HG02973 (cell line): ENCODE data around the gene CISD3.

Experiments
- ATAC-seq: cut with Tn5 transposase; IDR thresholded peaks from one replicate; pipeline ENCODE4 v1.9.1; 2021; ENCODE audit warnings: moderate library complexity; ENCODE audit not compliant: unreplicated experiment

CISD3 gene

DNA sequence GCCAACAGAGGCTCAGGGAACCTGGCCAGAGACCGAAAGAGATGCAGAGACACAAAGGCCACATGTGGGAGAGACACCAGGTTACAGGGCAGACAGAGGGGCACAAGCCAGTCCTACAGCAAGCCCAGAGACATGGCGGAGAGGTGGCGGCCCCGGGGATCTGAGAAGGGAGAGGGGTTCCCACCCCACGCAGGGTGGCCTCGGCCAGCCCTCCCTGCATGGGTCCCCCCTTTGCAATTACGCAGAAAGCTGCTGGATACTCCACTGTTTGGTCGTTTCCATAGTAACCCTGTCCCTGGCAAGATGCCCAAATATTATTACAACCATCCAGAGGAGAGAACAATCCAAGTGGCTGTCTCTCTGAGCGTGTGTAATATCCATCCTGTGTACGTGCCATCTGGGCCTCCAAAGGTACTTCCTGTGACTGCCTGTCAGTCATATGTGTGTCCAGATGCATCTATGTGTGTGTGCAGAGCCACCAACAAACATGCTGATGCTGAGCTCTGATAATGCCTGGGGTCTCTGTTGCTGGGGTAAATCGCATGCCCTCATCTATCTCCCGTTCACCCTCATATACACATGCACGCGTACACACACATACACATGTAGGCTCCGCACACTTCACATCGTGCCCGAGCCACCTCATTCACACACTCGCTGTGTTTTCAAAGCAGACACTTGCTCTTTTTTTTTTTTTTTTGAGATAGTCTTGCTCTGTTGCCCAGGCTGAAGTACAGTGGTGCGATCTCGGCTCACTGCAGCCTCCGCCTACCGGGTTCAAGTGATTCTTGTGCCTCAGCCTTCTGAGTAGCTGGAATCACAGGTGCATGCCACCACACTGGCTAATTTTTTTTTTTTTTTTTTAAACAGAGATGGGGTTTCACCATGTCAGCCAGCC is 12.5 kb downstream of the CISD3 start:
- no peak for ATAC-seq

- ATAC-seq, result no peak
Observed at GRCh38 chr17:38743556-38744171, 13.5 kb downstream of the CISD3 start.

GRCh38 chr17:38745545-38745944 is 15.4 kb downstream of the CISD3 start:
- no peak for ATAC-seq

GRCh38 chr17:38746004-38746848 is 16.1 kb downstream of the CISD3 start:
- no peak for ATAC-seq

DNA sequence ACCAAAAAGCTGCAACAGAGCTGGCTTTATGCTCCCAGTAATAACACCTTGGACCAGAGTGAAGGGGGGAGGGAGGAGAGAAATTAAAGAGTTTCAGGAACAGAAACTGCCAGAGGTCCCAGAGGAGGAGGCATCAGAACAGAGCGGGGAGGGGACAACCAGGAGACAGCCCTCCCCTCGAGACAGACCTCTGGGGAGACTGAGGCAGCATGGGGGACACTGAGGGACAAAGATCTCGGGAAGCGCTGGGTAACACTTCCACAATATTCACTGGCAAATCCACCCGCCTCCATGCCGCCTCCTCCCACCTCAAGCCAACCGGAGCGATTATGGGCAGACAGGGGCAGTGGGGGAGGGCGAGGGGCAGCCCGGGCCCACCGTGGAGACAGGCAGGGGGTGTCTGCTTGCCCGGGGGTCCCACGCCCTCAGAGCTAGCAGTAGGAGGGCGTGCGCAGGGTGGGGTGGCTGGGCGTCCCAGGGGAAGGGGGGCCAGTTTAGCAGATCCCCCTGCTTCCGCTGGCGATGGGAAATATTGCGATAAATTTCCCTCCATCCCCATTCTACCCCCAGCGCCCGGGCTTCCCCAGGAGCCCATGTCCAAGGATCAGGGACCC is 16.8 kb downstream of the CISD3 start:
- ATAC-seq, result no peak

GRCh38 chr17:38747463-38748148 is 17.5 kb downstream of the CISD3 start:
- no peak for ATAC-seq

DNA sequence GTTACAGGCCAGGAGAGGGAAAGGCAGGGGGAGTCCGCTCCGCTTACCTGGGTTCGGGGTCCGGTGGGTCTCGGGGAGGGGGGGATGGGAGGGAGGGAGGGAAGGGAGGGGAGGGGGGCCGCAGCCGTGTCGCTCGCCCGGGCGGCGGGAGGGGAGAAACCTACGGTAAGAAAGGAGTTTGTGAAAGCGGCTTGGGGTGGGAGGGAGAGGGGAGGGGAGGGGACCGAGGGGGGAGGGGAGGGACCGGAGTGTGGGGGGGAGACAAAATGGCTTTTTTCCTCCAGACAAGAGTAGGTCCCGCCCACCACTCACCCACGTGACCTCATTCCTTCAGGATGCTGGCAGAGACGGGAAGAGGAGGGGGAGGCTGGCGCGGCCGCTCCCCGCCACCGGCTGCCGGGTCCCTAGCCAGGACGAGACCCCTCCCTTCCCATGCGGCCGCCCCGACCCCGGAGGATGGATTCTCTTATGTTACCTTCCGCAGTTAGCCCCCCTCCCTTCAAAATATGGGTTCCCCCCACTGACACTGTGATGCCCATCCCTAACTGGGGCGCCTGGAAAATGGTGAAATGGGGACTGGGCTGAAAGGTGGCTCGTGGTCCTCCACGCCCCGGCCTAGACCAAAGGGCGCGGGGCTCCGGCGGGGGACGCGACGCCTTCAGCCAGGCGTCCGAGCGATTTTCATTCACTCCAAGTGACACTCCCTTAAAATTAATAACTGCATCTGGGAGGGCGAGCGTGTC is 18.2 kb downstream of the CISD3 start, which contains the start of gene PCGF2:
Gene PCGF2, minus strand, starts transcription at position 188 of the 743 bp plus-strand sequence. CDS start 7,934 bp downstream, outside the sequence.
- ATAC-seq, result no peak

DNA sequence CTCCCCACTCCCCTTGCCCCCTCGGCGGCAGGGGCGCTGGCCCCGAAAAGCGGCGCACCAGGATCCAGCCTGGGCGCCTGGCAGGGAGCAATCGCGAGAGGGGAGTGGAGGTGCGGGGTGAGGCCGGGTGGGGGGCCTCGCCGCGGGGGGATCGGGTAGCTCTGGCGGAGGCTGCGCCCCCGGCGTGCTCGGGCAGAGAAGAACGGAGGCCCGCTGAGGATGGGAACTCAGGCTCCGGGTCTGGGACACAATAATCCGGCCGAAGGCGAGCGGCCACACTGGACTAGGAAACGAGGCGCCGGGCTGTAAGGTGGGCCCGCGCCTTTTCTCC is 18.7 kb downstream of the CISD3 start:
- no peak for ATAC-seq

GRCh38 chr17:38749223-38750043 is 19.3 kb downstream of the CISD3 start:
- no peak for ATAC-seq

- ATAC-seq, result no peak
Observed at GRCh38 chr17:38750044-38750311, 19.8 kb downstream of the CISD3 start.

DNA sequence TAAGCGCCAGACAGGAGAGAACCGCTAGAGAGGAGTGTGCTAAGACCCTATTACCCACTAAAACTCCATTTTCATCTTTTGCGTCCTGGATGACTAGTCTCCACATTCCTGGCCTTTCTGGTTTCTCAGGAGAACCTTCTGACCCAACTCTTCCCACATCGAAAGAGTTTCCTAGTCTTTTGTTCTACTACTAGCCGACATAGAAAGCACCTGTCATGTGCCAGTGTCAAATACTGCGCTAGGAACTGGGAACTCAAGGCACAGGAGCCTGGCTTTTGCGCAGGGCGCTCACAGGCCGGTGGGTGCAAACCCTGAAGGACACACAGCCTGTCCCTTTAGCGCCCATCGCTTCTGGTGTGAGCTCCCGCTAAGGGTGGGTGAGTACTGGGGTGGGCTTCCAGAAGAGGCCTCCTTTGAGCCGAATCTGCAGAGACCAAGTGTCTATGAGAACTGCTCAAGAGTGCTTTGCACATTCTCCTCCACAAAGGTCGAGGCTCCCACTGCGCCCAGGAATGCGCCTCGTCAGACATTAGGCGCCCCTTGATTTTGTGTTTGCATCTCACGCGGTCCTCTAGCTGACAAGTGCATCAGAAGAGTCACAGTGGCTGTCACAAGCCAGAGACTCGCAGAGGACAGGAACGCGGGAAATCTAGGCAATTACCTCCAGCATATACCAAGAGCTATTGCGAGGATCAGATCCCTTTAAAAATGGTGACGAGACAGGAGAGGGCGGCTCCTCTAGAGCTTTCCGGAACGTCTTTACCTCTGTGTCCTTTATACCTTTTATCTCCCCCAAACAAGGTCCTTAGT is 20.4 kb downstream of the CISD3 start:
- ATAC-seq, result no peak

- ATAC-seq, result no peak
Observed at GRCh38 chr17:38751144-38751807, 21.1 kb downstream of the CISD3 start.

DNA sequence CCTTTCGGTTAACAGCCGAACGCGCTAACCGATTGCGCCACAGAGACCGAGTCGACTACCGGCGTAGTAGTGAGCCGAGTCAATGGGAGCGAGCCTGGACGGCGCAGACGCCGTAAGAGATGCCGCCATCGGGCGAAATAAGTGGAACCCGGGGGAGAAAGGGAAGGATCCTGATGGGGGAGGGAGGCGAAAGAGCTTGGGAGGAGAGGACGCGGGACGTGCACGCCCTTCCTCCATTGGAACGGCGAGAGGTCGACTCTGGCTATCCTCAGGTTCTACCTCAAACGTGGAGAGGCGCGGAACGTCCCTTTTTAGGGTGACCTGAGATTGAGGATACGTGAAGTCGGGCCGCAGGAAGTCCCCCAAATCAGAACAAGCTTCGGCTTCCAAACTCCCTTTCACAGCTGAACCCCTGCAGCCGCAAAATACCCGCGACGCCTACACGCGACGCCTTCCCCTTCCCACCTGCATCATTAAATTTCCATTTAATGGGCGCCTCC is 21.7 kb downstream of the CISD3 start:
- peak; percentile 30 for ATAC-seq

DNA sequence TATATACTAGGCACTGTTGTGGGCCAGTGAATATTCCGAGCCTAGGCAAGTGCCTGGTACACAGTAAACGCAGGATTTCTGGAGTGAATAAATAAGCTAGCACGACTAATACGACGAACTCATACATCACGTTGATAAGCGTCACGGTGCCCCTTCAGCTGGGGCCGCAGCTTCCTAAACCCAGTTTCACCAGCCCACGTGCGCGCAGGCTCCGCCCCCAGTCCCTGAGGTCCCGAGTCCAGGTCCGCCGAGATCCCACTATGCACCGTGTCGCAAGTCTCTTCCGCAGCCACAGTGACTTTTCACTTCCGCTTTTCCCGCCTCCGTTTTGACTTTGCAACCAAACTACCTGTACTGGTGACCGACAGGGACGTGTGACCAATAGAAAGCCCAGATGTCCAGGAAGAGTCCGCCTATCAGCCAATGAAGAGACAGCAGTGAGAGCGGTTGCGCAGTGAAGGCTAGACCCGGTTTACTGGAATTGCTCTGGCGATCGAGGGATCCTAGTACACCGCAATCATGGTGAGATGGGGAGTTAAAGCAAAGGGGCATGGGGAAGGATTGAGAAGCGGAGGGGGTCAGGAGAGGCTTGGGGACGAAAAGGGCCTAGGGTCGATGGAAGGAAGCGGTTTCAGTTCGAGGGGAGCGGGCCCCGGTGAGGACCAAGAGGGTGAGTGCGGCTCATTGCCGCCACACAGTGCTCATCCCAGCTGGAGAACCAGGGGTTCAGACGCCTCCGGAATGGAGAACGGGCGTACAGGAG is 22.3 kb downstream of the CISD3 start, which contains the start of gene PSMB3:
Gene PSMB3, plus strand, starts transcription at position 434 of the 763 bp plus-strand sequence. Its CDS starts 86 bp downstream, at position 520.
- ATAC-seq, result peak; percentile 62

DNA sequence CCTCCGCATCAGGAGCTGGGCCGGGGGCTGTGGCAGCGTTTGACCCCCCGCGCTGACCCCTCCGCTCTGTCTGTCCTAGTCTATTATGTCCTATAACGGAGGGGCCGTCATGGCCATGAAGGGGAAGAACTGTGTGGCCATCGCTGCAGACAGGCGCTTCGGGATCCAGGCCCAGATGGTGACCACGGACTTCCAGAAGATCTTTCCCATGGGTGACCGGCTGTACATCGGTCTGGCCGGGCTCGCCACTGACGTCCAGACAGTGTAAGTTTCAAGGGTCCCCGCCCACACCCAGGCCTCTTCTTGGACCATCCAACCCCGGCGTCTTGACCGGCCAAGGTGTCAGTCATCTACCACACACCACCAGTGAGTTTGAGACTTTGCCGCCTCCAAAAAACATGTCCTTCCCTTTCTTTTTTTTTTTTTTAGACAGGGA is 22.9 kb downstream of the CISD3 start:
- no peak for ATAC-seq

GRCh38 chr17:38761612-38762011 is 31.5 kb downstream of the CISD3 start:
- ATAC-seq, result no peak

GRCh38 chr17:38762231-38762630 is 32.1 kb downstream of the CISD3 start:
- ATAC-seq, result no peak
